Endodermal cell (in vitro differentiated cells): Measurements from ENCODE around the gene CCDC106. TPM values are rescaled to one million over a fixed set of nuclear protein-coding genes. Genes with fewer than 3 reads are reported as not detected.
A peak's percentile ranks its signal among the peaks of the same experiment; 100 is the strongest.

ENCODE experiments used
- DNase-seq: peaks from one replicate; pipeline ENCODE4 v3.0.0-alpha.2; 2017
- H3K27ac ChIP-seq: 2 replicates; pipeline ENCODE4 v1.5.1; 2013; ENCODE audit warnings: mild to moderate bottlenecking, low read depth, low read length, moderate library complexity
- H3K27me3 ChIP-seq: 2 replicates; pipeline ENCODE4 v1.6.1; 2013; ENCODE audit warnings: mild to moderate bottlenecking, low read length, moderate library complexity; ENCODE audit not compliant: insufficient read depth, control insufficient read depth, poor library complexity, severe bottlenecking
- H3K36me3 ChIP-seq: 2 replicates; pipeline ENCODE4 v1.7.0; 2013; ENCODE audit warnings: mild to moderate bottlenecking, low read length, moderate library complexity; ENCODE audit not compliant: control insufficient read depth, insufficient read depth
- H3K4me1 ChIP-seq: one replicate; pipeline ENCODE4 v1.7.0; 2013; ENCODE audit warnings: low read length; ENCODE audit not compliant: control insufficient read depth, insufficient read depth
- H3K4me3 ChIP-seq: 2 replicates; pipeline ENCODE4 v1.5.1; 2013; ENCODE audit warnings: mild to moderate bottlenecking, low read length, moderate library complexity
- H3K9ac ChIP-seq: 2 replicates; pipeline ENCODE4 v1.6.1; 2013; ENCODE audit warnings: mild to moderate bottlenecking, low read length, moderate library complexity; ENCODE audit not compliant: poor library complexity, severe bottlenecking; ENCODE audit errors: extremely low read depth
- H3K9me3 ChIP-seq: 2 replicates; pipeline ENCODE4 v1.6.1; 2013; ENCODE audit warnings: mild to moderate bottlenecking, low read length, moderate library complexity; ENCODE audit not compliant: control insufficient read depth
- H3K27ac Mint-ChIP-seq: 2 replicates; pipeline ENCODE4 v1.8.0; 2020; ENCODE audit warnings: mixed read lengths
- H3K27me3 Mint-ChIP-seq: 2 replicates; pipeline ENCODE4 v1.8.0; 2021; ENCODE audit warnings: mild to moderate bottlenecking, mixed read lengths; ENCODE audit not compliant: insufficient read depth
- H3K36me3 Mint-ChIP-seq: 2 replicates; pipeline ENCODE4 v1.8.0; 2020; ENCODE audit warnings: low read depth, mixed read lengths
- H3K4me1 Mint-ChIP-seq: 2 replicates; pipeline ENCODE4 v1.8.0; 2020; ENCODE audit warnings: mixed read lengths
- H3K4me3 Mint-ChIP-seq: 2 replicates; pipeline ENCODE4 v1.8.0; 2020; ENCODE audit warnings: mild to moderate bottlenecking, moderate library complexity, mixed read lengths
- H3K9me3 Mint-ChIP-seq: 2 replicates; pipeline ENCODE4 v1.8.0; 2020; ENCODE audit warnings: mild to moderate bottlenecking, mixed read lengths
- WGBS, 2 experiments: methylation state at CpG; one replicate each; pipeline versions ENCODE4 v1.1.5 to v1.1.7; 2013; ENCODE audit warnings: missing lambda C conversion rate in 2 of 2, mixed read lengths in 1 of 2; ENCODE audit not compliant: insufficient coverage in 1 of 2, insufficient read length in 1 of 2; 5-methylcytosine and 5-hydroxymethylcytosine counted together
- total RNA-seq, 2 donors: library from RNA; stranded (reverse); fragmentation: NEBNext Ultra II Directional in 1 of 2; extraction: Animal tissue kit (Norgen Biotek cat#: 25700) in 1 of 2; gene quantifications; 2 replicates in 1 of 2; 3 replicates in 1 of 2; pipeline ENCODE4 v1.2.1, GENCODE V29; 2021
- TF ChIP-seq, protein P1 (sequence below): fragments of 200-600 bp; sonication (generic); conservative IDR thresholded peaks from 2 replicates; pipeline ENCODE4 v1.5.0; 2021; ENCODE audit warnings: antibody characterized with exemption, mild to moderate bottlenecking

CCDC106 gene
- total RNA-seq, 2 donors from 2014 or later: 18.0 to 24.9 TPM

DNA sequence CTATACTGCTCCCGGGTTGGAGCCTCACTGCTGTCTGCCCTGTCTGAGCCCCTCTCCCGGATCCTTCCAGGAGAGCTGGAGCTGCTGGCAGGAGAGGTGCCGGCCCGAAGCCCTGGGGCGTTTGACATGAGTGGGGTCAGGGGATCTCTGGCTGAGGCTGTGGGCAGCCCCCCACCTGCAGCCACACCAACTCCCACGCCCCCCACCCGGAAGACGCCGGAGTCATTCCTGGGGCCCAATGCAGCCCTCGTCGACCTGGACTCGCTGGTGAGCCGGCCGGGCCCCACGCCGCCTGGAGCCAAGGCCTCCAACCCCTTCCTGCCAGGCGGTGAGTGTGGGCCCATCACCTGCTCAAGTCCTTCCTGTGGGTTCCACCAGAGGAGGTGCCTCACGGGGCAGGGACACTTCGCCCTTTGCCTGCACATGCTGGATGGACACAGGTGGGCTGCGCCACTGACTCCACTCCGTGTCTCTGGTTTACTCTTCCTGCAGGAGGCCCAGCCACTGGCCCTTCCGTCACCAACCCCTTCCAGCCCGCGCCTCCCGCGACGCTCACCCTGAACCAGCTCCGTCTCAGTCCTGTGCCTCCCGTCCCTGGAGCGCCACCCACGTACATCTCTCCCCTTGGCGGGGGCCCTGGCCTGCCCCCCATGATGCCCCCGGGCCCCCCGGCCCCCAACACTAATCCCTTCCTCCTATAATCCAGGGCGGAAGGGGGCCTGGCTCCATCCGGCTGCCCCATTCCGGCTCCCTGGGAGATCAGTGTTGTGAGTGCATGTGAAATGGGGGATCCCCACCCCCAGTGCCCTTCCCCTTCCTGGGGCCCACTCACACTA, 46.9 kb downstream of the CCDC106 start:
- H3K36me3 ChIP-seq: peaks cover 44% of the 10 kb centered on the region
- Mint-ChIP-seq H3K4me1 (no peaks in the 10 kb centered on the region), H3K27ac (no peak overlapping the region), H3K9me3 (no peaks in the 10 kb centered on the region), H3K36me3 (peaks cover 49% of the 10 kb centered on the region), H3K27me3 (no peaks in the 10 kb centered on the region), H3K4me3 (no peak overlapping the region)
- H3K4me3 ChIP-seq: no peak overlapping the region
- H3K9me3 ChIP-seq: no peaks in the 10 kb centered on the region
- 96 to 99% methylated on average over 26 to 34 of the region's 37 CpGs for WGBS, 2 experiments
- no peaks in the 10 kb centered on the region for H3K27me3 ChIP-seq
- TF ChIP-seq, protein P1, sequence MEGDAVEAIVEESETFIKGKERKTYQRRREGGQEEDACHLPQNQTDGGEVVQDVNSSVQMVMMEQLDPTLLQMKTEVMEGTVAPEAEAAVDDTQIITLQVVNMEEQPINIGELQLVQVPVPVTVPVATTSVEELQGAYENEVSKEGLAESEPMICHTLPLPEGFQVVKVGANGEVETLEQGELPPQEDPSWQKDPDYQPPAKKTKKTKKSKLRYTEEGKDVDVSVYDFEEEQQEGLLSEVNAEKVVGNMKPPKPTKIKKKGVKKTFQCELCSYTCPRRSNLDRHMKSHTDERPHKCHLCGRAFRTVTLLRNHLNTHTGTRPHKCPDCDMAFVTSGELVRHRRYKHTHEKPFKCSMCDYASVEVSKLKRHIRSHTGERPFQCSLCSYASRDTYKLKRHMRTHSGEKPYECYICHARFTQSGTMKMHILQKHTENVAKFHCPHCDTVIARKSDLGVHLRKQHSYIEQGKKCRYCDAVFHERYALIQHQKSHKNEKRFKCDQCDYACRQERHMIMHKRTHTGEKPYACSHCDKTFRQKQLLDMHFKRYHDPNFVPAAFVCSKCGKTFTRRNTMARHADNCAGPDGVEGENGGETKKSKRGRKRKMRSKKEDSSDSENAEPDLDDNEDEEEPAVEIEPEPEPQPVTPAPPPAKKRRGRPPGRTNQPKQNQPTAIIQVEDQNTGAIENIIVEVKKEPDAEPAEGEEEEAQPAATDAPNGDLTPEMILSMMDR: no peak
- H3K4me1 ChIP-seq: no peaks in the 10 kb centered on the region
- H3K9ac ChIP-seq: no peak overlapping the region
- H3K27ac ChIP-seq: no peak overlapping the region
- no peak for DNase-seq

GRCh38 chr19:55695511-55696290, 47.7 kb downstream of the CCDC106 start:
- Histone ChIP-seq H3K4me3 (no peak overlapping the region), H3K36me3 (peaks cover 47% of the 10 kb centered on the region), H3K9ac (no peak overlapping the region), H3K27ac (no peak overlapping the region), H3K27me3 (no peaks in the 10 kb centered on the region), H3K9me3 (no peaks in the 10 kb centered on the region), H3K4me1 (no peaks in the 10 kb centered on the region)
- Mint-ChIP-seq H3K27ac (no peak overlapping the region), H3K27me3 (no peaks in the 10 kb centered on the region), H3K4me1 (no peaks in the 10 kb centered on the region), H3K9me3 (no peaks in the 10 kb centered on the region), H3K4me3 (no peak overlapping the region), H3K36me3 (peaks cover 54% of the 10 kb centered on the region)
- TF ChIP-seq, protein P1: no peak
- WGBS, 2 experiments: 94 to 97% methylated on average over 18 to 23 of the region's 23 CpGs
- DNase-seq: no peak

- H3K4me3 Mint-ChIP-seq: no peak overlapping the region
- TF ChIP-seq, protein P1: no peak
Measured at GRCh38 chr19:55696301-55697068, 48.5 kb downstream of the CCDC106 start.

More at GRCh38 chr19:55696301-55697068, 48.5 kb downstream of the CCDC106 start:
- Mint-ChIP-seq H3K9me3 (peaks cover under 1% of the 10 kb centered on the region), H3K36me3 (peaks cover 53% of the 10 kb centered on the region), H3K27ac (no peak overlapping the region), H3K27me3 (no peaks in the 10 kb centered on the region), H3K4me1 (no peaks in the 10 kb centered on the region)
- Histone ChIP-seq H3K4me1 (no peaks in the 10 kb centered on the region), H3K9ac (no peak overlapping the region), H3K27ac (no peak overlapping the region), H3K4me3 (no peak overlapping the region), H3K9me3 (no peaks in the 10 kb centered on the region), H3K27me3 (no peaks in the 10 kb centered on the region), H3K36me3 (peaks cover 50% of the 10 kb centered on the region)
- peak; percentile 34 for DNase-seq
- WGBS, 2 experiments: 94 to 99% methylated on average over 11 to 20 of the region's 20 CpGs
